Stimulated activated CD4-positive, alpha-beta T cell treated with anti-CD3 and anti-CD28 coated beads, Interleukin-12 subunit alpha, Interleukin-12 subunit beta, amount 100 ng/mL, for 48 hours (primary cell): Measurements from ENCODE around the gene AHDC1.
A peak's percentile ranks its signal among the peaks of the same experiment; 100 is the strongest.
"Not testable (repeated sequence)": the region's sequence is repeated elsewhere in the genome, so short reads cannot be mapped to it uniquely, and the experiment has no call there.

Source experiments
- DNase-seq, 3 donors: peaks; one replicate each; pipeline ENCODE4 v3.0.0-alpha.2; 2020; ENCODE audit warnings: low read depth in 2 of 3, low spot score in 1 of 3

Gene AHDC1

GRCh38 chr1:27551953-27552312 is 52.0 kb downstream of the AHDC1 start:
- no peak for DNase-seq

- no peak for DNase-seq
Observed at GRCh38 chr1:27551170-27551952, 52.6 kb downstream of the AHDC1 start.

- DNase-seq = no peak
Observed at GRCh38 chr1:27550510-27551169, 53.3 kb downstream of the AHDC1 start.

- DNase-seq = no peak
Observed at GRCh38 chr1:27549807-27550408, 54.0 kb downstream of the AHDC1 start.

GRCh38 chr1:27548858-27549719 is 54.9 kb downstream of the AHDC1 start:
- no peak for DNase-seq

- DNase-seq = no peak
Observed at GRCh38 chr1:27548136-27548853, 55.6 kb downstream of the AHDC1 start.

- no peak for DNase-seq
Observed at GRCh38 chr1:27547220-27548116, 56.5 kb downstream of the AHDC1 start.

- DNase-seq = no peak
Observed at GRCh38 chr1:27545876-27546275, 58.1 kb downstream of the AHDC1 start.

- DNase-seq = no peak
Observed at GRCh38 chr1:27545271-27545670, 58.7 kb downstream of the AHDC1 start.

- DNase-seq = no peak
Observed at GRCh38 chr1:27544834-27545233, 59.1 kb downstream of the AHDC1 start.

GRCh38 chr1:27543284-27543683 is 60.7 kb downstream of the AHDC1 start:
- DNase-seq = no peak

- peak in 1 of 3 donors; percentile 37 for DNase-seq
Observed at GRCh38 chr1:27542463-27543273, 61.3 kb downstream of the AHDC1 start.

- no peak for DNase-seq
Observed at GRCh38 chr1:27539901-27540861, 63.8 kb downstream of the AHDC1 start.

- DNase-seq = no peak
Observed at GRCh38 chr1:27538793-27539192, 65.2 kb downstream of the AHDC1 start.

- not testable (repeated sequence) for DNase-seq
Observed at GRCh38 chr1:27538305-27538676, 65.7 kb downstream of the AHDC1 start.

- no peak for DNase-seq
Observed at GRCh38 chr1:27536767-27537166, 67.2 kb downstream of the AHDC1 start.

- no peak for DNase-seq
Observed at GRCh38 chr1:27536010-27536757, 67.8 kb downstream of the AHDC1 start.
